ENCODE measurements around the gene PTS. TPM values are rescaled to one million over a fixed set of nuclear protein-coding genes. Genes with fewer than 3 reads are reported as not detected.

PTS gene
- total RNA-seq, 4 donors from 2014 or later = 23.4 to 81.5 (median 38.5) TPM

DNA sequence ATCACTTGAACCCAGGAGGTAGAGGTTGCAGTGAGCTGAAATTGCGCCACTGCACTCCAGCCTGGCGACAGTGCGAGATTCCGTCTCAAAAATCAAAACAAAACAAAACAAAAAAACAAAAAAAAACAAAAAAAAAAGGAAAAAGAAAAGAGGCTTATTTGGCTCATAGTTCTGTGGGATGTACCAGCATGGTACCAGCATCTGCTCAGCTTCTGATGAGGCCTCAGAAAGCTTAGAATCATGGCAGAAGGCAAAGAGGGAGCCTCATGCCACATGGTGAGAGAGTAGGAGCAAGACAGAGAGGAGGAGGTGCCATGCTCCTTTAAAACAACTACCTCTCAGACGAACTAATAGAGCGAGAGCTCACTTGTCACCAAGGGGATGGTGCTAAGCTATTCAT lies 10.6 kb upstream of the PTS start:
- no peaks in the 10 kb centered on the region for H3K36me3 ChIP-seq
- no peaks in the 10 kb centered on the region for H3K4me1 ChIP-seq
- intact Hi-C loops (cut with DNase I; ENCODE audit: low total_unique reads) (no loop called here), in situ Hi-C loops (cut with MboI; ENCODE audit: low sequenced_read_pairs in 4 of 4) (loop anchor here in 2 of 4 donors (10.0 to 25.0 kb wide), 2 partner anchors 1072 to 1079 kb away; no protein-coding TSS in a partner anchor)
- TF ChIP-seq, protein P1, sequence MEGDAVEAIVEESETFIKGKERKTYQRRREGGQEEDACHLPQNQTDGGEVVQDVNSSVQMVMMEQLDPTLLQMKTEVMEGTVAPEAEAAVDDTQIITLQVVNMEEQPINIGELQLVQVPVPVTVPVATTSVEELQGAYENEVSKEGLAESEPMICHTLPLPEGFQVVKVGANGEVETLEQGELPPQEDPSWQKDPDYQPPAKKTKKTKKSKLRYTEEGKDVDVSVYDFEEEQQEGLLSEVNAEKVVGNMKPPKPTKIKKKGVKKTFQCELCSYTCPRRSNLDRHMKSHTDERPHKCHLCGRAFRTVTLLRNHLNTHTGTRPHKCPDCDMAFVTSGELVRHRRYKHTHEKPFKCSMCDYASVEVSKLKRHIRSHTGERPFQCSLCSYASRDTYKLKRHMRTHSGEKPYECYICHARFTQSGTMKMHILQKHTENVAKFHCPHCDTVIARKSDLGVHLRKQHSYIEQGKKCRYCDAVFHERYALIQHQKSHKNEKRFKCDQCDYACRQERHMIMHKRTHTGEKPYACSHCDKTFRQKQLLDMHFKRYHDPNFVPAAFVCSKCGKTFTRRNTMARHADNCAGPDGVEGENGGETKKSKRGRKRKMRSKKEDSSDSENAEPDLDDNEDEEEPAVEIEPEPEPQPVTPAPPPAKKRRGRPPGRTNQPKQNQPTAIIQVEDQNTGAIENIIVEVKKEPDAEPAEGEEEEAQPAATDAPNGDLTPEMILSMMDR (IDR thresholded peaks at IDR 0.05 in 4 of 5, conservative IDR thresholded peaks at IDR 0.05 in 1 of 5) = no peak
- no peak for TF ChIP-seq POLR2A (IDR thresholded peaks at IDR 0.05)
- H3K27ac ChIP-seq = no peak overlapping the region
- no peak overlapping the region for H3K4me3 ChIP-seq
- DNase-seq (no peak), ATAC-seq (no peak)
- H3K27me3 ChIP-seq = no peaks in the 10 kb centered on the region
- H3K9me3 ChIP-seq = no peaks in the 10 kb centered on the region

DNA sequence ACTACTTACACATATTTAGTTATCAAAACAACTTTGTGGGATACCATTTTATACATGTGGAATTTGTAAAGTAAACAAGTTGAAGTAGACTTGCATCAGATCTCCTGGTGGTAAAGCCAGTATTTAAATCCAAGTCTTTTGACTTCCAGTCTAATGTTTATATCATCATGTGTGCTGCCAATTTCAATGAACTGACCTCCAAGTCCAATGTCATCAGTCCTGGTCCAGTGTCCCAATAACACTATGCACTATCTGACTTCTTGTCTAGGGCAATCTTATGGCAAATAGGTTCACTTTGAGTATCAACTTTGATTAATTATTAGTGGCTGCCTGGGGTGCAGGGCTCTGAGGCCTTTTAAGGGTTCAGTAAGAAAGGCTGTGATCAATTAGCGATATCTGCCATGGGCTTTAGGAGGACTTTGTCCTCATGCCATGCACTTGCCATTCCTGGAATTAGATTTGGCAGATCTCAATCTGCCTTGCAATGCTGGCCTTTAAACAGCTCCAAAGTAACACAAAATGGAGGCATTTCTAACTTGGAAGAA lies 9.6 kb upstream of the PTS start:
- no peak for ATAC-seq
- H3K4me1 ChIP-seq = no peaks in the 10 kb centered on the region
- H3K27me3 ChIP-seq = no peaks in the 10 kb centered on the region
- H3K9me3 ChIP-seq = no peaks in the 10 kb centered on the region
- no peaks in the 10 kb centered on the region for H3K36me3 ChIP-seq
- DNase-seq = no peak
- in situ Hi-C loops (cut with MboI; ENCODE audit: low sequenced_read_pairs in 4 of 4) = loop anchor here in 2 of 4 donors (10.0 to 25.0 kb wide), 2 partner anchors 1071 to 1078 kb away; no protein-coding TSS in a partner anchor
- TF ChIP-seq POLR2A (IDR thresholded peaks at IDR 0.05) = no peak
- TF ChIP-seq, protein P1 (IDR thresholded peaks at IDR 0.05 in 4 of 5, conservative IDR thresholded peaks at IDR 0.05 in 1 of 5) = no peak
- H3K27ac ChIP-seq = no peak overlapping the region
- intact Hi-C loops (cut with DNase I; ENCODE audit: low total_unique reads) = no loop called here
- no peak overlapping the region for H3K4me3 ChIP-seq

DNA sequence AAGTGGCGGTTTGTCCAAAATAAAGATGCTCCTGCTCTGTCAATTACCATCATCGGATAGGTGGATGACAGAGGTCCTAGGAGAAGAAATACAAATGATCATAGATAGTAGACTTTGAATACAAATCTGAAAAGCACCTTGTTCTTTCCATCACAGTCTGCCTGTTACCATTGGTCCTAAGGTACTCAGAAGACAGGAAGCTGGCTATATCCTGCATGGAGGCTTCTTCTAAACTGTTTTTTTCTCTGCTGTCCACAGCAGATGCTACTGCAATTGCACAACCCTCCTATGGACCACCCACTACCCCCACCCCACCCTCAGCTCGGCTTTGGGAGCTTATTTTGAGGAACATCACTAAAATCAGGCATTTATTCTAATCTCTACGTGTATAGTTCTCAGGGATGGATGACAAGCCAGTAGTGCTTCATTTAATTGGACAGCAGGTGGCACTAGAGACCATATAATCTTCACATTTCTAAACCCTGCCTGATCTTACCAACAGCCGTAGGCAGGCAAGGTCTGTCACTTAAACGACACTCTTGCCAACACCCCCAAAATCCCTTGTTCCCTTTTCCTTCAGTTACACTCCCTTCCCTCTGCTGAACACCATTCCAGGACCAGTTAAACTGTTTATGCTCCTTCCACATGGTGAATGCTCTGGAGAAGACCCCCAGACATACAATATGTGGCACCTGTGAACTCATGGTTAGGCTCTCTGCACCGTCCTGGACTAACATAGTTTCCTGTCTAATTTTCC lies 6.6 kb upstream of the PTS start:
- intact Hi-C loops (cut with DNase I; ENCODE audit: low total_unique reads) = loop anchor here (1.0 to 10.0 kb wide), 3 partner anchors 61 to 1095 kb away; partner anchors contain the start of gene TTC12
- Histone ChIP-seq H3K36me3 (no peaks in the 10 kb centered on the region), H3K27me3 (no peaks in the 10 kb centered on the region), H3K9me3 (no peaks in the 10 kb centered on the region), H3K4me1 (no peaks in the 10 kb centered on the region), H3K4me3 (no peak overlapping the region), H3K27ac (no peak overlapping the region)
- TF ChIP-seq, protein P1 (IDR thresholded peaks at IDR 0.05 in 4 of 5, conservative IDR thresholded peaks at IDR 0.05 in 1 of 5) = peak; percentile 83 to 86 (median 85)
- TF ChIP-seq POLR2A (IDR thresholded peaks at IDR 0.05) = no peak
- in situ Hi-C loops (cut with MboI; ENCODE audit: low sequenced_read_pairs in 4 of 4) = loop anchor here (5.0 to 25.0 kb wide), 3 partner anchors 58 to 1075 kb away; no protein-coding TSS in a partner anchor
- peak; percentile 92 to 97 for ATAC-seq
- DNase-seq = peak; percentile 13 to 21

DNA sequence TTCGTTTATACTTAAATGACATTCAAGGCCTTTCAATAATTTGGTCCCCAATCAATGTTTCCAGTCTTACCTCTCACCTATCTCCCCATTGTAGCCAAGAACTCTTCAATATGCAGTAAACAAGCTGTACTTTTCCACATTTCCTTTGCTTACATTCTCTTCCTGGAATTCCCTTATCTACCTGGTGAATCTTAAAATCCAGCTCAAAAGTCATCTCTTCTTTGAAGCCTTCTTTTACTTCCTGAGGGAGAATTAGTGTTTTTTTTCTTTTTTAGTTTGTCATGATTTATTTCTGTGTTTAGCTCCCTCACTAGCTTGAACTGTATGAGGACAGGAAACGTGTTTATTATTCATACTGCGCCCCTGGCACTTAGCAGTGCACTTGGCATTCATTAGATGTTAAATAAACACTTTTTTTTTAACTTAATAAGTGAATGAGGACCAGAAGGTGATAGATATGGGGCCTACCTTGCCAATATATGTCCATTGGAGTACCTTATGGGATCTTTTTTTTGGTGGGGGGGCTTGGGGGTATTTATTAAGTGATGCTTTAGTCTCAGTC lies 4.9 kb upstream of the PTS start:
- H3K4me1 ChIP-seq = no peaks in the 10 kb centered on the region
- H3K27me3 ChIP-seq = no peaks in the 10 kb centered on the region
- ATAC-seq (no peak), DNase-seq (no peak)
- H3K9me3 ChIP-seq = no peaks in the 10 kb centered on the region
- in situ Hi-C loops (cut with MboI; ENCODE audit: low sequenced_read_pairs in 4 of 4) = loop anchor here (5.0 to 25.0 kb wide), 2 partner anchors 56 to 1066 kb away; no protein-coding TSS in a partner anchor
- no peak overlapping the region for H3K4me3 ChIP-seq
- H3K27ac ChIP-seq = no peak overlapping the region
- TF ChIP-seq, protein P1 (IDR thresholded peaks at IDR 0.05 in 4 of 5, conservative IDR thresholded peaks at IDR 0.05 in 1 of 5) = no peak
- no peak for TF ChIP-seq POLR2A (IDR thresholded peaks at IDR 0.05)
- intact Hi-C loops (cut with DNase I; ENCODE audit: low total_unique reads) = loop anchor here (10.0 kb wide), 2 partner anchors 333 to 1093 kb away; partner anchors contain the start of gene TTC12
- no peaks in the 10 kb centered on the region for H3K36me3 ChIP-seq
